ENCODE data around the gene NEDD9.

Gene NEDD9

GRCh38 chr6:11217360-11218101 is 14.9 kb downstream of the NEDD9 start:
- DNase-seq = no peak

- DNase-seq = no peak
Observed at GRCh38 chr6:11215773-11216172, 16.7 kb downstream of the NEDD9 start.

GRCh38 chr6:11214901-11215300 is 17.6 kb downstream of the NEDD9 start:
- DNase-seq = no peak

GRCh38 chr6:11214084-11214833 is 18.2 kb downstream of the NEDD9 start:
- DNase-seq = no peak

GRCh38 chr6:11213422-11214021 is 18.9 kb downstream of the NEDD9 start:
- no peak for DNase-seq

- DNase-seq = no peak
Observed at GRCh38 chr6:11212664-11213063, 19.8 kb downstream of the NEDD9 start.

- DNase-seq = no peak
Observed at GRCh38 chr6:11211254-11211653, 21.2 kb downstream of the NEDD9 start.

GRCh38 chr6:11210386-11211138 is 21.9 kb downstream of the NEDD9 start:
- DNase-seq = no peak

GRCh38 chr6:11209906-11210305 is 22.6 kb downstream of the NEDD9 start:
- no peak for DNase-seq

- no peak for DNase-seq
Observed at GRCh38 chr6:11209369-11209768, 23.1 kb downstream of the NEDD9 start.

GRCh38 chr6:11208854-11209253 is 23.6 kb downstream of the NEDD9 start:
- DNase-seq = no peak

GRCh38 chr6:11208267-11208666 is 24.2 kb downstream of the NEDD9 start:
- no peak for DNase-seq

GRCh38 chr6:11207199-11207968 is 25.1 kb downstream of the NEDD9 start:
- DNase-seq = no peak

GRCh38 chr6:11206576-11206975 is 25.9 kb downstream of the NEDD9 start:
- DNase-seq = no peak

- DNase-seq = no peak
Observed at GRCh38 chr6:11204794-11205366, 27.6 kb downstream of the NEDD9 start.

GRCh38 chr6:11204005-11204399 is 28.5 kb downstream of the NEDD9 start:
- DNase-seq = no peak

- DNase-seq = no peak
Observed at GRCh38 chr6:11203306-11204004, 29.0 kb downstream of the NEDD9 start.

- no peak for DNase-seq
Observed at GRCh38 chr6:11202513-11203305, 29.8 kb downstream of the NEDD9 start.

- no peak for DNase-seq
Observed at GRCh38 chr6:11201772-11202512, 30.5 kb downstream of the NEDD9 start.

GRCh38 chr6:11201015-11201414 is 31.5 kb downstream of the NEDD9 start:
- no peak for DNase-seq

All from activated T-cell treated with anti-CD3 and anti-CD28 coated beads, Interleukin-2, amount 50 U/mL, for 1 hour (primary cell).